T-helper 1 cell treated with Interleukin-12 subunit alpha and Interleukin-12 subunit beta and Interleukin-4 antibody, amounts not matched to agents 30 ng/mL and 1 ng/mL, for 36 hours (primary cell): ENCODE data around the gene OSTF1. TPM values are rescaled to one million over a fixed set of nuclear protein-coding genes. Genes with fewer than 3 reads are reported as not detected.

Experiments used
- intact Hi-C: fragments of 100-400 bp; cut with micrococcal nuclease; formaldehyde crosslinking; loops from one replicate; pipeline ENCODE4 v1.15.1; 2024
- total RNA-seq: library from RNA; stranded (reverse); gene quantifications from 2 replicates; pipeline ENCODE4 v1.2.3, GENCODE V29; 2022

The OSTF1 gene
- total RNA-seq, 1 donor from 2014 or later = 140 TPM

GRCh38 chr9:75084081-75084672, 4.1 kb upstream of the OSTF1 start:
- intact Hi-C loops = loop anchor here (10.0 kb wide), 1 partner anchor 1929 kb away; the partner anchor contains the start of gene ANXA1

GRCh38 chr9:75085640-75086039, 2.7 kb upstream of the OSTF1 start:
- intact Hi-C loops = loop anchor here (2.0 to 10.0 kb wide), 4 partner anchors 153 to 1953 kb away; partner anchors contain the start of genes ANXA1 and RORB

- intact Hi-C loops = loop anchor here (1.0 to 10.0 kb wide), 6 partner anchors 9 to 1954 kb away; partner anchors contain the start of genes ANXA1, GCNT1 and RORB
Observed at GRCh38 chr9:75086541-75087288, 1.6 kb upstream of the OSTF1 start.

GRCh38 chr9:75087289-75087823, 958 bp upstream of the OSTF1 start:
- intact Hi-C loops = loop anchor here (1.0 to 10.0 kb wide), 6 partner anchors 10 to 1955 kb away; partner anchors contain the start of genes ANXA1, GCNT1 and RORB

- intact Hi-C loops = loop anchor here (1.0 to 10.0 kb wide), 13 partner anchors 40 to 1957 kb away; partner anchors contain the start of genes ANXA1, CARNMT1, PCSK5 and RFK
Observed at GRCh38 chr9:75088646-75089372, 495 bp downstream of the OSTF1 start.

GRCh38 chr9:75089373-75089766, 1.1 kb downstream of the OSTF1 start:
- intact Hi-C loops = loop anchor here (1.0 to 10.0 kb wide), 9 partner anchors 39 to 1957 kb away; partner anchors contain the start of genes ANXA1, PCSK5, RFK and RORB

GRCh38 chr9:75090579-75090978, 2.3 kb downstream of the OSTF1 start:
- intact Hi-C loops = no loop called here

- intact Hi-C loops = no loop called here
Observed at GRCh38 chr9:75092766-75093165, 4.5 kb downstream of the OSTF1 start.

GRCh38 chr9:75096796-75097195, 8.5 kb downstream of the OSTF1 start:
- intact Hi-C loops = no loop called here

GRCh38 chr9:75101004-75101588, 12.8 kb downstream of the OSTF1 start:
- intact Hi-C loops = no loop called here

- intact Hi-C loops = no loop called here
Observed at GRCh38 chr9:75102177-75102790, 14.0 kb downstream of the OSTF1 start.

- intact Hi-C loops = no loop called here
Observed at GRCh38 chr9:75104607-75105006, 16.3 kb downstream of the OSTF1 start.

- intact Hi-C loops = no loop called here
Observed at GRCh38 chr9:75105019-75105540, 16.8 kb downstream of the OSTF1 start.

- intact Hi-C loops = no loop called here
Observed at GRCh38 chr9:75105841-75106240, 17.5 kb downstream of the OSTF1 start.

- intact Hi-C loops = no loop called here
Observed at GRCh38 chr9:75106857-75107256, 18.5 kb downstream of the OSTF1 start.

- intact Hi-C loops = no loop called here
Observed at GRCh38 chr9:75108571-75108970, 20.3 kb downstream of the OSTF1 start.

- intact Hi-C loops = no loop called here
Observed at GRCh38 chr9:75109210-75109839, 21.0 kb downstream of the OSTF1 start.

GRCh38 chr9:75111019-75111622, 22.8 kb downstream of the OSTF1 start:
- intact Hi-C loops = no loop called here

- intact Hi-C loops = no loop called here
Observed at GRCh38 chr9:75112789-75113188, 24.5 kb downstream of the OSTF1 start.
